ACHN (cell line): ENCODE measurements around the gene MTRF1L.
A peak's percentile ranks its signal among the peaks of the same experiment; 100 is the strongest.
"Not testable (repeated sequence)": the region's sequence is repeated elsewhere in the genome, so short reads cannot be mapped to it uniquely, and the experiment has no call there.

ENCODE experiments used
- DNase-seq: peaks from one replicate; pipeline ENCODE4 v3.0.0-alpha.2; 2015
- in situ Hi-C: cut with HindIII; loops from 2 replicates; pipeline ENCODE4 v1.10.0; 2017; ENCODE audit warnings: low sequenced_read_pairs, low pct_ligation_motif_present, low pct_unique_long_range_greater_than_20kb

Gene MTRF1L

DNA sequence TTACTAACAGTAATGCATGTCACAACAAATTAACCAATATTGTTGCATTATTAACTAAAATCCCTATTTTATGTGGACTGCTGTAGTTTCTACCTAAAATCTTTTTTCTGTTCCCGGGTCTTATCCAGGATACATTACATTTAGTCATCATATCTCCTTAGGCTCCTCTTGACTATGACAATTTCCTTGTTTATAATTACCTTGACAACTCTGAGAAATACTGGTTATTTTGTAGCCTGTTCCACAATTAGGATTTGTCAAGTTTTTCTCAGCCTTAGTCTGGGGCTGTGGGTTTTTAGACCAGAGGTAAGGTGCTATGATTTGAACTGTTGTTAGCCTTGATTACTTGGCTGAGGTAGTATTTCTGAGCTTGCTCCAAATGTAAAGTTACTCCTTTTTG, 23.4 kb downstream of the MTRF1L start:
- DNase-seq: no peak
- in situ Hi-C loops: no loop called here

DNA sequence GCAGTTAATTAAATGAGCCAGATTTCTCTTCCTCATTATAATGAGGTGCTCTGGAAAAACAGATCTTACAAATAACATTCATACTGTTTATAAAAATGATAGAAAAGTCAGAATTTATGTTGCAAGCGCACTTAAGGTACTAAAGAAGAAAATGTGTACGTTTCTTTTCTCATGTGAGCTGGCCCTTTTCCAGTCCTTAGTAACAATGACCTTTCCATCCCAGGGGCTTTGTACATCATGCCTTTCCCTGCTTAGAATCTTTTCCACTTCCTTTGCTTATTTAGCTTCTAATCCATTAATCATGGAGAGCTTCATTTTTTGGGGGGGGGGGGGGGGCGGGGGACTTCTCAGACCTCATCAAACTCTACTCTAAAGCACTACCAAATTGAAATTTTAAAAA, 24.5 kb downstream of the MTRF1L start:
- in situ Hi-C loops: no loop called here
- no peak for DNase-seq

DNA sequence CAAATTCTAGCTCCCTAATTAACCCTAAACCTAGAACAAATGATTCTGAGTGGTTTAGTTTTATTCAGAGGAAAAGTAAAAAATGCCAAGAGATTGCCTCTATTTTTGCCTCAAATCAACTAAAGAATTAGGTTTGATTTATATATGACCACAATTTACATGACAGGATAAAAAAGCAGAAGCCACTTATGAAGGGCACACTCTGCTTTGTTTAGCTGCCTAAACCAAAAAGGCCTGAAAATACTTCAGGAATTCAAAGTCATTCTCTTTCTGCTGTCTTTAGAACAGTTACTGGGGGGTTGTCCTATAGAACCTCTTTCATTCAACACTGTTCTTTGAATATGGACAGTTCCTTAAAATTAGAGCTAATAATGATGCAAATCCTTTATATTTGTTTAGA, 25.0 kb downstream of the MTRF1L start:
- DNase-seq: no peak
- in situ Hi-C loops: no loop called here

DNA sequence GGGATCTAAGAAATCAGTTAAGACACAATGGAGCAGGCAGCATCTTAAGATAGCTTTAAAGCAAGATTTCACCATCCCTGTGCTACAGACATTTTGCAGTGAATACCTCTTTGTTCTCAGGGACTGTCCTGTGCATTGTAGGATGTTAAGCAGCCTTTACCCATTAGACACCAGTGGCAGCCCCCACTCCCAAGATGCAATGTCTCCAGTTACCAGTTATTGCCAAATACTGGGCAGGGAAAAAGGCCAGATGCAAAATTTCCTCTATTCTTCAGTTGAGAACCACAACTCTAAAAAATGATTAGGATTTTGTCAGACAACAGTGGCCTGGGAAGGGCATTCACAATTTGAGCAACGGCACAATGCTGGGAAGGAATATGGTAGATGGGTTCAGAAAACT, 25.8 kb downstream of the MTRF1L start:
- in situ Hi-C loops: no loop called here
- no peak for DNase-seq

DNA sequence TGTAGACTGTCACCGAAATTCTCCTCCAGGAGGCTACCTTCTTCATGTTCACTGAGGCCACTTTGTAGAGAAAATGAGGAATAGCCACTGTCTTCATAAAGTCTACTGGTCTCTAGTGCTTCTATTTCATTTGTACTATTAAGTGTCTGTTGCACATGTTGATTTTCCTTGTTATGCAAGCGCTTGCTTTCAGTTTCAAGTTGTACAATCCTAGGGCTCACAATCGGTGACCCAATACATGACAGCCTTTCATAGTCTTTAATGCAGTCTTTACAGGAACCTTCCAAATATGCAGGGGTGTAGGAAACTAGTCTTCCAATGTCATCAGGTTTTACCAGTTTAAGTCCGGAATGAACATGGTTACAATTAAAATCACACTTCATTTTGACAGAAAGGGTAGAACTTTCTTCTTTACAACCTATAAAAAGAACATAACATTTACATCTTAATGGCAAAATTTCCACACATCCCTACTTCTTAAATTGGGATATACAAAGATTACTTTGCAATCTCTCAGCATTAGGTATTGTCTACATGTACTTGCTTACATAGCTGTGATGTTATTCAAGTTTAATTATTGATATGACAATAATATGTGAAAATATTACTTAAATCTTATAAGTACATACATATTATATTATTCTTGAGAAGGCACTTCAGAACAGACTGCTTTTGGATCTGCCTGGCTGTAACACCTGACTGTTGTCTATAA, 27.1 kb downstream of the MTRF1L start:
- DNase-seq: no peak
- in situ Hi-C loops: no loop called here

DNA sequence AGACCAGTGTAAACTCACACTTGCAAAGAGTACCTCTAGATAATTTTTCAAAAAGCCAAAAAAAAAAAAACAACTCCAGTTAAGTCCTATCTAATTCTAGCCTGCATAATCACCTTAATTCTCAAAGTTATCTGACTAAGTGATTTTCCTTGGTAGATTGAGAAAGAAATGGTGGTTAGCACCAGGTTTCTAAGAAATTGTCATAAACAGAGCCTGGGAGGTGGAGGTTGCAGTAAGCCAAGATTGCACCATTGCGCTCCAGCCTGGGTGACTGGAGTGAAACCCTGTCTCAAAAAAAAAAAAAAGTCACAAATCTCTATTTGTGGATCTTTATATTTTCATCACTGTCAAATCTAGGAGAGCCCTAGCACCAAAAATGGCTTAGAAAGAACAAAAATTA, 28.6 kb downstream of the MTRF1L start:
- in situ Hi-C loops: no loop called here
- DNase-seq: no peak

DNA sequence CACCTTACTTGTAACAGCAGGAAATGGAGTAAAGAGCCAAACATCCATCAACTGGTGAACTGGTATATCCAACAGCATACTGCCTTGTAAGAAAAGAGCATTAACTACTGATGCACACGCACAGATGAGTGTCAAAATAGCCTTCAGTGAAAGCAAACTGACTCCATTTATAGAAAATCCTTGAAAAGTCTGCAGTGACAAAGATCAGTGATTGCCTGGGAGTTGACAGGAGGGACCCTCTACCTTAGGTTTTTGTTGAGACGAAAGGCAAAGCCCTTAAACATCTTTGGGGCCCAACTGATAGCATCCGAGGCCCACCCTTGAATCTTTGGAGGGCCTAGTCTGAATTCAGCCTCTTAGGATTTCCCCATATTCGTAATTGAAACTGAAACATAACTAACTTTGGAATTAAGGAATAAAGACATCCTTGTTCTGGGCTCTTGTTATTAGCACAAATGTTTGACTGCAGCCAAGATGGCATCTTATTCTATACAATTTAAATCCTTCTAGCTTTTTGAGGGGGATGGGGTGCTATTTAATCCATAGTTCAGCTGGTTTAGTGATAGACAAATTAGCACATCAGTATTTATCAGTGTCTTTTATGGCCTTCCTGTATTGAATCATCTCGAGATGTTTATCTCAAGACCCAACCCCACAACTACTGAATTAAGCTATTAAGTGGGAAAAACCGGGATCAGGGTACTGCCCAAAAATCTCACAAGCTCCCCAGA, 32.7 kb downstream of the MTRF1L start:
- in situ Hi-C loops: no loop called here
- DNase-seq: no peak

DNA sequence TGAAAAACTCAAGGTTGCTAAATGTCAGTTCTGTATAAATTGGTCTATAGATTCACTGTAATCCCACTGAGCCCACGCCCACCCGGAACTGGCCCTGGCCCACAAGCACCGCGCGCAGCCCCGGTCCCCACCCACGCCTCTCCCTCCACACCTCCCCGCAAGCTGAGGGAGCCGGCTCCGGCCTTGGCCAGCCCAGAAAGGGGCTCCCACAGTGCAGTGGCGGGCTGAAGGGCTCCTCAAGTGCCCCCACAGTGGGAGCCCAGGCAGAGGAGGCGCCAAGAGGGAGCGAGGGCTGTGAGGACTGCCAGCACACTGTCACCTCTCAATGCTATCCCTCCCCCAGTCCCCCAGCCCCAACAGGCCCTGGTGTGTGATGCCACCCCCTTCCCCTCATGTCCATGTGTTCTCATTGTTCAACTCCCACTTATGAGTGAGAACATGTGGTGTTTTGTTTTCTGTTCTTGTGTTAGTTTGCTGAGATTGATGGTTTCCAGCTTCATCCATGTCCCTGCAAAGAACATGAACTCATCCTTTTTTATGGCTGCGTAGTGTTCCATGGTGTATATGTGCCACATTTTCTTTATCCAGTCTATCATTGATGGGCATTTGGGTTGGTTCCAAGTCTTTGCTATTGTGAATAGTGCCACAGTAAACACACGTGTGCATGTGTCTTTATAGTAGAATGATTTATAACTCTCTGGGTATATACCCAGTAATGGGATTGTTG, 36.2 kb downstream of the MTRF1L start:
- DNase-seq, in situ Hi-C loops: not testable (repeated sequence)

DNA sequence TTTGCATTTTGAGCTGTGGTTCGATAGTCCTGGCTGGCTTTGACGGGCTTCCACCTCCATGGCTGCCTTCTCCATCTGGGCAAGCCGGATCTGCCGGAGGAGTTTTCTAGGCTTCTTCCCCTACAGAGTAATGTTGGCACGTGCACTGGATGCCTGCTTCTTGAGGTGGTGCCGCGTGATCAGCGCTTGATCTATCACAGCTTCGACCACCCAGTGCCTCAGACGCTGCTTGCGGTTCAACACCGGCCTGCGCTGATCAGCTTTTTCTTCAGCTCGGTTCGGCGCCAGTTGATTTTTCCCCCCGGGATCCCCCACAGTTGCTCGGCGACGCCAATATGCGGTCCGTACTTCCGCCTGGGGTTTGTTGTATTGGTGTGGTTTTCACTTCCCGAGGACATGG, 43.2 kb downstream of the MTRF1L start:
- in situ Hi-C loops: no loop called here

DNA sequence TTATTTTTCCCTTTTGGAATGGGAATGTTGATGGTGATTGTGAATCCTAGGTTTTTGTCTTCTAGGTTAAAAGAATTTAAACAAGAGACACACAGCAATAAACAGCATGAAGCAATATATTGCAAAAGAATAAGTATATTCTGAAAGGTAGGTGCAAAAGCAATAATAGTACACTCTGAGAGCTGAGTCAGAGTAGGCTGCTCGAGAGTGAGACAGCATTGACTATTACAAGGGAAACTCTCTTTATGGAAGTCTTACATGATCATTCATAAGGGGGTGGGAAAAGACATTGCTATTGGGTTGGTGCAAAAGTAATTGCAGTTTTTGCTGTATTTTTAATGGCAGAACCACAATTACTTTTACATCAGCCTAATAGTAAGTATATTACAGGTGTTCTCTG, 44.7 kb downstream of the MTRF1L start:
- DNase-seq: no peak
- in situ Hi-C loops: no loop called here

More for the DNA sequence above, 43.2 kb downstream of the MTRF1L start:
- no peak for DNase-seq

DNA sequence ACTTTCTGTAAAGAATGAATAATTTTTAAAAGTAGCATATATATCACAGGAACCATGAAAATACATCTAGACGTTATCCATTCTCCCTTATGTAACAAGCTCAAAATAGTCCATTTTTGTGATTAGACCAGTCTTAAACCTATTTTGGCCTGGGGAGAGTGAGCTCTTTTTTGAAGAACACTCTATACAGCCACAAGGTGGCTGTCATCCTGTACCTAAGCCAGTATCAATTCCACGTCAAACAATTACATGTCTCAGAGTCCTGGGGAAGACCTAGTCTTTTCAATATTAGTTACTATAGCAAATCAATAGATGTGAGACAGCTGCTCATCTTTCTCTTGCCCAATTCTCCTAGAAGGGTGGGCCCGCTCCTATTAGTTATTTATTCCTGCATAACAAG, 48.1 kb downstream of the MTRF1L start:
- DNase-seq: no peak
- in situ Hi-C loops: no loop called here

DNA sequence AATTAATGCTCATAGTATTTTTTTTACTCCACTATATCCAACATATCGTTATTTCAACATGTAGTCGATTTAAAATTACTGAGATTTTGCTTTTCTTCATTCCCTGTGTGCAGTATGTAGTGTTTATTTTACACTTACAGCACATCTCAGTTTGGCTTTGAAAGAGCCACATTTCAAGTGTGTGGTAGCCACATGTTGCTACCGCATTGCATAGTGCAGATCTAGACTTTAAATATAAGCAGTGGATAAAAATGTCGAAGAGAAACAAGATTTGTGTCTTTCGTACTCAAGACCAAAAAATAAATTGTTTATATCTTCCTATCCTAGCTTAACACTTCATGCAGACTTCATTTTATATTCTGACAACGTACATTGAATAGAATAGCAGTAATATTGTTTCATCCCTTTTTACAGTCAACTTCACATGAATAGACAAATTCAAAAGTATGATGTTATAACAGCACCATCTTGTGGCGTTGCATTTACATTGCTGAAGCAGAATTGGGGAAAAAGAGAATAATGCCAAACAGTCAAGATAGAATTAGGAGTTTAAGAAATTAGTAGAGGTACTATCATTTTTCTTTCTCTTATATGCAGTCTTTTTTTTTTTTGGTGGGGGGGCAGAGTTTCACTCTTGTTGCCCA, 49.5 kb downstream of the MTRF1L start:
- in situ Hi-C loops: no loop called here
- DNase-seq: peak; percentile 45

DNA sequence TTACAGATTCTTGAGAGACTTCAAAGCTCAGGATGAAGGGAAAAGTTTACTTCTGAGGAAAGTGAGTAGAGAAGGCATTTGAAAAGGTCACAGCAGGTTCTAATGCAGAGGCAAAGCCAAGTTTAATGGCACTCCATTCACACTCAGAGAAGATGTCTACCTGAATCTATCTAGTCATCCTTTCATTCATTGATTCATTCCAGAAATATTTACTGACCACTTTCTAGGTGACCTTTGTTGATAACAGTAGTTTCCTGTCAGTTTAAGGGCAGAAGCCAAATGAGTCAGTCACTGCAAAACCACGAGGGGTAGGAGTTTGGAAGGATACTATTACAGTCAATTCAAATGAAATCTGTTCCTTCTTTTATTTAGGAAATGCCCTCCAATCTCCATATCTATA, 50.5 kb downstream of the MTRF1L start:
- in situ Hi-C loops: no loop called here
- DNase-seq: no peak

DNA sequence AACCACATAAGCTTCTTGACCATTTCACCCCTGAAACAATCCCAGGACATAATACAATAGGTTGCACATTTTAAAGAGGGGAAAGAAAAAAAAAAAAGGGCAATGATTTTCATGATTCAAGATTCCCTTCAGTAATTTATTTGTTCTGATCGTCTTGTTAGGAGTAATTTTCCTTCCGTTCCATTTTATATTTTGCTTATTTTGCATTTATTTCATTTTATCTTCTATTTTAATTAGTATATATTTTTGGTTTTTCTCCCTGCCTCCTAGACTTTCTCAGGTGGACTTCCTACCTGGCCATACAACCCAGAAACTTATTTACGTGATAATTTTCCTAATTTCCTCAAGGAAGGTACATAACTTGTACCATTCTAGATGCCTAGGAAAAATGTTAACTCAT, 52.3 kb downstream of the MTRF1L start:
- DNase-seq: no peak
- in situ Hi-C loops: no loop called here

DNA sequence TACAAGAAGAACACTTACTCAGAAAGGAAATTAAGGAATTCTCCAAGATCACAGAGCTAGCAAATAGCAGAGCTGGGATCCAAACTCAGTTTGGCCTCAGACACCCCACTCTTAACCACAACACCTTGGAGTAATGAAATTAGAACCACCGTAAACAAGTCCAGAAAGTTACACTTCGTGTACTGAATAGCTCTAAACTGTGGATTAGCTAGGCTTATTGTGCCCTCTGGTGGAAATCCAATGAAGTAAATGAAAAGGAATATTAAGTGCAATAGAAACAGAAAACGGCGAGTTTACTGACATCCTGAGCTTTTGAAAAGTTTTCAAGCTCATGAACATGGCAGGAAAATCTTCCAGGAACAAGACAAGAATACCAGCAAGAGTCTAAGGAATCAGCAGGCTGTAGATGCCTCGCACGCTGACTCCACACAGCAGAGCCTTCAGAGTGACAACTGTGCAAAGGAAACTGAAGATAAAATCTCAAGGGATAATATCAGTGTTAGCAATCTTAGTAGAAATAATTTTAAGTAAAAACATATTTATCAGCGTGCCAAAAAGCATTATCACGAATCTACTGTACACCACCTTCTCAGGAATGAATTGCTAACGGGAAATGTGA, 54.2 kb downstream of the MTRF1L start:
- in situ Hi-C loops: no loop called here

DNA sequence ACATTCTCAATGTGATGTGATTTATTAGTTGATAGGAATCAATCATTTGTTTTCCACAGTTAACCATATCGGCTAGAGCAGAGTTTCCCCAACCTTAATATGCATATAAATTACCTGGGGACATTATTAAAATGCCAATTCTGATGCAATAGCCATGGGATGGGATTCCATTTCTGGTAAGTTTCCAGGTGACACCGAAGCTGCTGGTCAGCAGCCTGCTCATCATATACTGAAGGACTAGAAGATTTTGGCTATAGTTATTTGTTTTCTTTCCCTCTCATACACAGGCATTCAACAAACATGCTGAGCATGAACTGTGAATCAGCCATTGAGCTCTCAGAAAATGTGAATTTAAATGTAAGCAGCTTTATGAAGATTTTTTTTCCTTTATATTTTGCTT, 55.5 kb downstream of the MTRF1L start:
- no peak for DNase-seq
- in situ Hi-C loops: no loop called here

More for the DNA sequence above, 54.2 kb downstream of the MTRF1L start:
- DNase-seq: peak; percentile 49

DNA sequence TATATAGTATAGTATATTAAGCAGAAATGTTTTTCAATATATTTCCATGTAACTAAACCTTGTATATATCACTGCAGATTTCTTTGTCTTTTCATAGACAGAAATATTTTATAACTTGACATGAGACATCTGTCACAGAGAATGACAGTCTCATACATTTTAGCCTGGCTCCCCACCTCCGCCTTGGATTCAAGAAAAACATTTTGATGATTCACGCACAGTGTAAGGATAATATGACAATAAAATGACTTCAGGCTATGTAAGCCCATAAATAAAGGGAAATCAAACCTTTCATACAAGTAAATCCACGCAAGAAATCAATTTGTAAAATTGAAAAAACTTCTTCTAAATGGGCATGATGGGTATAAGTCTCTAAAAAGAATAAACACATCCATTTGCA, 56.0 kb downstream of the MTRF1L start:
- in situ Hi-C loops: no loop called here
- no peak for DNase-seq

DNA sequence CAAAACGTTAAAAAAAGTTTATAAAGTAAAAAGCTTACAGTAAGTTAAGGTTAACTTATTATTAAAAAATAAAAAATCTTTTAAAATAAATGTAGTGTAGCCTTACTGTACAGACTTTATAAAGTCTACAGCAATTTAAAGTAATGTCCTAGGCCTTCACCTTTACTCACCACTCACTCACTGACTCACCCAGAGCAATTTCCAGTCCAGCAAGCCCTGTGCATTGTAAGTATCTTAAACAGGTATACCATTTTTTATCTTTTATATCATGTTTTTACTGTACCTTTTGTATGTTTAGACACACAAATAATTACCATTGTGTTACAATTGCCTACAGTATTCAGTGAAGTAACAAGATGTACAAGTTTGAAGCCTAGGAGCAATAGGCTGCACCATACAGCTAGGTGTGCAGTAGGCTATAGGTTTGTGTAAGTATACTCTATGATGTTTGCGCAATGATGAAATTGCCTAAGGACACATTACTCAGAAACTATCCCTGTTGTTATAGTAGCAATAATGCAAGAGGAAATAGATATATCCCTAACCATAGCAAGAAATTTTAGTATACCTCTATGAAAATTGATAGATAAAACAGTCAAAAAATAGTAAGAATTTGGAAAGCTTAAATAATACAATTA, 59.1 kb downstream of the MTRF1L start:
- DNase-seq: no peak
- in situ Hi-C loops: no loop called here
